HG03558 (cell line): ENCODE measurements around the gene SLC29A3.
"Not testable (repeated sequence)": the region's sequence is repeated elsewhere in the genome, so short reads cannot be mapped to it uniquely, and the experiment has no call there.

Experiments used
- ATAC-seq: cut with Tn5 transposase; IDR thresholded peaks from one replicate; pipeline ENCODE4 v1.9.1; 2021; ENCODE audit warnings: moderate number of reproducible peaks; ENCODE audit not compliant: unreplicated experiment; ENCODE audit errors: extremely low read depth

Gene SLC29A3

DNA sequence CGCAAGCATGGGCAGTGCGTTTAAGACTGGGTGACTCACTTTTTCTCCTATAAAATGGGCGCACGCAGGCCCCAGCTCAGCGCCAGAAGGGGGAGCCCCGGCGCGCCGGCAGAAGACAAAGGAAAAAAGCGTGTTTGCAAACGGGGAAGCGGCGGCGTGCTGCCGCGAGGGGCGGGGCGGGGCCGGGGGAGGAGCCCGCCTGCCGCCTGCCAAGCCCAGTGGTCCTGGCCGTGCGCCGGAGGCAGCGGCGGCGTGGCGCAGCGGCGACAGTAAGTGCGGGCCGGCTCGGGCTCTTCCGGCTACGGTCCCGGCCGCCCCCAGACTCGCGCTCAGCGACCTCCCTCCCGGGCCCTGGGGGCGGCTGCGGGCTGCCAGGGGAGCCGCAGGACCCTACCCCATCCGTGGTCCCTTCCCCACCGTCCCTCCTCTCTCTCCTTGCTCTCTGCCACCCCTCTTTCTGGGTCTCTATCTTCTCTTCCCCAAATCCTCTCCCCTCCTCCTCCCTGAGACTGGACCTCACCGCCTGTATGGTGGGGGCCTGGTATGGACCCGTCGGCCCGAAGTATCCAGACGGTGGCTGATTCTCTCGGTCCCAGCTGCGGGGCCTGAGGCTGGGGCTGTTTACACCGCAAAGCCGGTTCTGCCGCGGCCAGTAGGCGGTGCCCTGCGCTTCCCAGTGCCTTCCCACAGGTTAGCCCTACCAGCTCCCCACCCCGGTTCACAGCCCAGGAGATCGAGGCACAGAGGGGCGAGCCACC lies at the start of gene SLC29A3:
Gene SLC29A3, plus strand, starts transcription at position 218 of the 758 bp plus-strand sequence. Its CDS starts 51 bp downstream, at position 269.
- ATAC-seq: no peak

DNA sequence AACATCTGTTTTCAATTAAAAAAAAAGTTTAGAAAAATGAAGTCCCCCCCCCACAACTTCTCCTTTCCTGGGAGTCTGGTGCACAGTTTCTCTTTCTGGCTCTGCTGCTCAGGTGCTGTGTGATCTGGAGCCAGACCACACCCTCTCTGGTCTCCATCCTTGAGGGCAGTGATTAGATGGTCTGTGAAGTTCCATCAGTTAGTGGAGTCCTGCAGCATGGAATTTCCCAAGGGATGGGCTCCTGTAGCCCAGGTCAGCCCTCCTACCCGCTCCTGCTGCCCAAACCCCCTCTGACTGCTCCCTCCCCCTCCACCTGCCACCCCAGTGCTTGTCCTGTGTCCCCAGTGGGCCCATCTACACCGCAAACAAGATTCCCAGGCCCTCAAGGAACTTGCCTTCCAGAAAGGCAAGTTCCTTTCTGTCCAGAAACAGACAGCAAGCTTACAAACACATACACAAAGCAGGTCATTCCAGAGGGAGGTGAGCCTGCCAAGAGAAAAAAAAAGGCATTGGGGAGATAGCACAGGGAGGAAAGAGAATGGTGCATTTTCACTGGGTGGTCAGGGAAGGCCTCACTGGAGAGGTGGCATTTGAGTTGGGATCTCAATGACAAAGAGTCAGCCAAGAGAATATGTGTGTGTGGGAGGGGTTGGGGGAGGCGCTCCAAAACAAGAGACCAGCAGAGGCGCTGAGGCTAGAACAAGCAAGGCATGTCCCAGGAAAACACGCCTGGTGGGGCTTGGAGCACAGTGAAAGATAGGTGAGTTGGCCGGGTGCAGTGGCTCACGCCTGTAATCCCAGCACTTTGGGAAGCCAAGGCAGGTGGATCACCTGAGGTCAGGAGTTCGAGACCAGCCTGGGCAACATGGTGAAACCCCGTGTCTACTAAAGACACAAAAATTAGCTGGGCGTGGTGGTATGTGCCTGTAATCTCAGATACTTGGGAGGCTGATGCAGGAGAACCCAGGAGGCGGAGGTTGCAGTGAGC lies 49.5 kb upstream of the SLC29A3 start:
- no peak for ATAC-seq

DNA sequence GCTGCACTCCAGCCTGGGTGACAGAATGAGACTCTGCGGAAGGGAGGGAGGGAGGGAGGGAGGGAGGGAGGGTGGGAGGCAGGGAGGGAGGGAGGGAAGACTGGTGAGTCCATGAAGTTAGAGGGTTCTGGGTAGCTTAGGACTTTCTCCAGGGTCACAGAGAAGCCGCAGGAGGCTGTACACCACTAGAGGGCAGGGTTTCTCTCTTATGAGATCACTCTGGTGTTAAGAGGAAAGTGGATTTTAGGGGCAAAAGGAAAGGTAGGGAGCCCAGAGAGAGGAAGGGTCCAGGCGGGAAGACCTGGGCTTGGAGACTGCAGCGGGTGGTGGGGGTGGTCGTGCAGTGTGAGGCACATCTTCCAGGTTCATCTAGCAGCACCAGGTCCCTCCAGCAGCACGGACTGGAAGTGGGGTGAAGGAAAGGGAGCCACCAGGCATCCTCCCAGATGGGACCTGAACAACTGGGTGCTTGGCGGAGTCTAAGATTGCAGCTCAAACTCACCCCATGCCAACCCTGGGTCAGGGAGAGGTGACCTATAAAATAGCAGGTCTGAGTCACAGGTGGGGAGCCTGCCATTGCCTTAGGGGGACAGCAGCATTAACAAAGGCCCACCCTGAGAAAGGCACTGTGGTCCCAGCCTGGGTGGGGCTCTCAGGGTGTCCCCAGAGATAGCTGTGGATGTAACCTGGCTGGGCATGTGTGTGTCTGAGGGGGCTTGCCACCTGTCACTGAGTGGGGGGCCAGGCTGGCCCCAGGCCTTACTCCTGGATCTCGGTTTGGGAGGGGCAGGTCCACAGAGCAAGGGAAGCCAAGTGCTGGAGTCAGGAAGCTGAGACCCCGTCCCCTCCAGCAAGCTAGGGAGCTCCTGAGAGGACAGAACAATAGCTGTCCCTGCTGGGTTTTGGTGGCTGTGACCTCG lies 48.5 kb upstream of the SLC29A3 start:
- no peak for ATAC-seq

DNA sequence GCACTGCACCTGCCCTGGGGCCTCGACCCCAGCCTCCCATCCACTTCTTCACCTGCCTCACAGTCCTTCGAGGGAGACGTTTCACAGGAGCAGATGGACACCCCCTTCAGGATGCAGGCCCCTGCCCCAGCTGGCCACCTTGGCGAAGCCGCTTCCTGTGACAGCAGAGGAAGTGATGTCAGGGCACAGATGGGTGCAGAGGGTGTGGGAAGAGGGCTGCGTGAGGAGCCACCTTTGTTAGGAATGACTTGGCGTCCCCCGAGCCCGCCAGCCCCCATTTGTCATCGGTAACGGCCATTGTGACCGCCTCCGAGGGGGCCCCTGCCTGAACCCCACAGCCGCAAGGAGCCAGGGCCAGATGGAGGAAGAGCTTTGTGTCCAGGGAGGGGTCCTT lies 47.4 kb upstream of the SLC29A3 start:
- ATAC-seq: no peak

DNA sequence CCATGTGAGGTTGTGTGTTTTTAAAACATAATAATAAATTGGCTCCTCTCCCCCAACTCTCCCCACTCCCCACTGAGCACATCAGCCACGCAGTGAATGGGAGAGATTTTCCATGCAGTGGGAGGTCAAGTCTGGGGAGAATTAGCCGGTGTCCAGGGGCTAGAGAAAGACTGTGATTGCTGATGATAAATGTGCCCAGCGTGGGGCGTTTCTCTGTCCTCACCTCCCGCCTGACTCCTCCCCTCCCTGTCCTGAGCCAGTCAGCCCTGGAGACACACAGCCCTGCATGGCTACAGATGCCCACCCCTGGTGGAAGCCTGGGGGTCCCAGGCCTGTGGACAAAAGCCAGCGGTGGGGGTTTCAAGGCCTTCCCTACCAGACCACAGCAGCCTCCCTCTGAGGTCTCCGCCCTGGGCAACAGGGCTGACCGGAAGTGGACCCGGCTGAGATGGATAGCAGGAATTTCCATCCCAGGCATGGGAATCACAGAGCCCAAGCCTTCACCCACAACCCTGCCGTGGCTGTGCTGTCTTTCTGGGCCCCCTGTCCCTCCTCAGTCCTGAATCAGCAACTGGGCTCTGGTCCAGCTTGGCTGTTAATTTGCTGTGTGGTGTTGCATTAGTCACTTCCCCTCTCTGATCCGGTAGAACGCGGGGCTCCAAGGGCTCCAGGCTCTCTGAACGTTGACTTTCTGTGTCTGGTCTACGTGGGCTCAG lies 46.8 kb upstream of the SLC29A3 start:
- no peak for ATAC-seq

DNA sequence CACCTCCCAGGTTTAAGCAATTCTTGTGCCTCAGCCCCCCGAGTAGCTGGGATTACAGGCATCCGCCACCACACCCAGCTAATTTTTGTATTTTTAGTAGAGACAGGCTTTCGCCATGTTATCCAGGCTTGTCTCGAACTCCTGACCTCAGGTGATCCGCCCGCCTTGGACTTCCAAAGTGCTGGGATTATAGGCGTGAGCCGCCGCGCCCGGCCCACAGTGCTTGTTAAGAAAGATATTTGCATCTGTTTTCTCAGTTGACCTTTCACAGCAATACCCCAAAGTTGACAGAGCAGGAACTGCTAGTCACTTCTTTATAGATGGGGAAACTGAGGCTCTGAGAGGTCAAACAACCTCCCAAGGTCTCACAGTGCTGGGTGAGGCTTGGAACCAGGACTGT lies 46.1 kb upstream of the SLC29A3 start:
- ATAC-seq: not testable (repeated sequence)

DNA sequence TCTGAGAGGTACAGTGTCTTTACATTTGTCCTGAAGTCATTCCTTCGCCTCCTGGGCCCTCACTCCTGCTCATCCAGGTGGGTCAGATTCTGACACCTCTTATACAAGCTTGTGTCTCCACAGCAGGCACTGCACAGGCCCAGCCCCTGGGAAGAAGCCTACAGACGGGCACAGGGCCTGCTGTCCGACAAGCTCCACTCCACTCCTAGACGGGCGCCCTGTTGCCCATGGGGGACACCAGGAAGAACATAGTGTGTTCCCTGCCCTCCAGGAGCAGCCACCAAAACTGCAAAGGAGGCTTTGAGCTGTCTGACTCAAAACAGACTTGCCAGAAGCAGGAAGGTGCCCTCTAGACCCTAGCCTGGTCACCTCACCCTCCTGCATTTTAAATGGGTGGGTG lies 45.6 kb upstream of the SLC29A3 start:
- ATAC-seq: no peak

DNA sequence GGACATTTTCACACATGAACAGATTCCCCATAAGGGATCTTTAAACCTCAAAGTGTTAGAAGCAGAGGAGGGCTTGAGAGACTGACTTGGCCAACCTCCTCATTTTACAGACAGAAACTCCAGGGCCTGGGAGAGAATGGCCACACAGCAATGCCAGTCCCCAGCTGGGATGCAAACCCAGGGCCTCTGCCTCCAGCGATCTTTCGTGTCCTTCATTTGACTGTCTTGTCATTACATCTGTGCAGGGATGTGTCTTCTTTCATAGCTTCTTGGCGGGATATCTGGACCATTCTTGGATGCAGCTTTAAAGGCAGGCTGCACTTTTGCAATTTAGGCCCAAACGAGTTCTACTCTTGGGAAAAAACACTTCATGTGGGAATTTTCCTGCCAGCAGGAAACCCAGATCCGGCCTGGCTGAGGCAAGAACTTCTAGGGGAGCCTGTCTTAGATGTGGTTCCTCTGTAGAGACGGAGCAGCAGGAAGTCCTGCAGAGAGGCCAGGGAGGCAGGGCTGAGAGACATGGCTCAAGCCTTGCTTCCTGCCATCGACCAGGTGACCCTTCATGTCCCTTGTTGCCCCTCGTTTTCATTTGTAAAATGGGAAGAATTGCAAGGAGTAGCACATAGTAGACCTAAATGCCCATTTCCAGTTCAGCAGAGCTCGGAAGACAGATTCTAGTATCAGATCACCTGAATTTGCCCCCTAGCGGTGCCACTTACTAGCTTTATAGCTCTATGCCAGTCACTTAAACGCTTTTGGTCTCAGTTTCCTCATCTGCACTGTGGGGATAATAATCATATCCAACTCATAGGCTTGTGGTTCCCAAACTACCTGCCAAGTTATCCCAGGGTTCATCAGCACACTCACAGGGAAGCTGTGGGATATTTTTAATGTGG lies 43.9 kb upstream of the SLC29A3 start:
- ATAC-seq: no peak

DNA sequence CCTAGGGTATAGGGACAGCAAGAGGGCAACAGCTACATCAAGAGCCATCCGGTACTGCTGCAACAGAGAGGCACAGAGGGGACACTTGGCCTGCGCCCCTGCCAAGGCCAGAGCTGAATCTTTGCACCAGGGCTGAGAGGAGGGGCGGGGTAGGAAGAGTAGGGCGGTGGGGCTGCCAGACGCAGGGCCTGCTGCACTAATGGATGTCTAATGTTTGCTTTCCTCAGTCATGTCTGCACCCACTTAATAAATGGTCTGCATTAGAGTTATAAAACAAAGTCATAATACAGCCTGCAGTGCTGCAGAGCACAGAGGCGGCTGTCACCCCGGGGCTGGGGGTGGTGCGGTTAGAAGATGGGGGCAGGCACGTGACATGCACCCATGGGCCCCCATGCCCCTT lies 42.2 kb upstream of the SLC29A3 start:
- ATAC-seq: no peak

DNA sequence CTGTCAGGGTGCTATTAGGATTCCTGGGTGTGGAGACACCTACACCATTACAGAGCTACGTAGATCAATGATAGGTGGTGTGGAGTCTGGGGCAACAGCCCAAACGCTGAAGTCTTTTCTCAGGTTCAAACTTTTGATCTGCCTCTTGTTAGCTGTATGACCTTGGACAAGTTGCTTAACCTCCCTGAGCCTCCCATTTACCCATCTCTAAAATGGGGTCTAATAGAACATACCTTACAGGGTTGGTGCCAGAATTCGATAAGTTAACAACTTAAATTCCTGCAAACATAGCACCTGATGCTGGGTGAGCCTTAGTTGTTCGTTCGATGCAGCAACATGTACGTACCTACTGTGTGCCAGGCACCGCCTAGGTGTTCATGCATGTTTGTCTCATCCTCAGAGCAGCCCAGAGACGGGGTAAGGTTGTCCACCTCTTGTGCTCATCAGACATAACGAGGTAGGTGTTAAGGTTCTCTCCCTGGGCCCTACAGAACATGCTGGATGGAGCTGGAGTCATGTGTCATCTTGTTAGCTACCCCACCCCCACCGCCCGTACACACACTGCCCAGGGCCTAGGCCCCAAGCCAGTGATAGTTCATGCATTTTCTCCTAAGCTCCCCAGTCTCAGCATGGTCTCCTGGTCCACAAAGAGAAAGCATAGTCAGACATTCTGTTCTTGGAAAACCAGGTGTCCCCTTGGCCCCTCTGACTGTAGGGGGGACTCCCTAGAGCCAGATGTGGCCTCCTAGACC lies 41.0 kb upstream of the SLC29A3 start:
- no peak for ATAC-seq

DNA sequence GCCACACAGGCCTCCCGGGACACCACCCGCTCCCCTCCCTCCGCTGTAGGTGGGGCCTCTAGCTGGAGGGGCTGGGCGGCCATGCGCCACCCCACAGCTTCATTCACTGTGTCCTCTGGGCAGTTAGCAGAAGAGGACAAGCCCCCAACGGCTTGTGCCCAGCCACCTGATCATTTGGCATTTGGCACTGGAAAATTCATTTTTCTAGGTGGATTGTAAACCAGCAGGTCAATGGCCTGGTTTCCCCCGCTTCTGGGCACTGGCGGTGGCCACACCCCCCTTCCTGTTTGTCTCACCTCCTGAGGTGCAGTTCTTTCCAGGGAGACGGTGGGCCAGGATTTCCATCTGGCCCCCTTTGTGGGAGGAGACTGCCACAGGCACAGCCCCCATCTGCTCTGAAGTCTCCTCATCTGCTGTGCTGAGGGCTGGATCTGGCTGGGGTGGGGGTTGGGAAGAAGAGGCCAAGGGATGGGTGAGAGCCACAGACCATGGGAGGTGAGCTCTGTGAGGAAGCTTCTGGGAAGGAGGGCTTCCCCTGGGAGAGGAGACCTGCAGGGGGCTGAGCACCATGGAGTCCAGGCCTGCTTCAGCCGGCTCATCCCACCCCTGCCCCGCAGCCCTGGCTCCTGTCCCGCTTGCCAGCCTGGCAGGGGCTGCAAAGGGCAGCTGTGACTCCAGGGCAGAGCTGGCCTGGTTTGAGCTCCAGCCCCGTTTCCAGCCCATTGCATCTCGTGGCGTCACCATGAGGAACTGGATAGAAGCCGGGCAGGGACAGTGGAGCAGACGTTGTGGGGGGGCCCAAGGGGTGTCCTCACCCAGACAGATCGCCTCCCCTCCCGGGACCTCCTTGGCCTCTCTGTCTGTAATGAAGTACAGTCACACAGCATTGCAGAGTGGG lies 40.1 kb upstream of the SLC29A3 start:
- ATAC-seq: no peak

DNA sequence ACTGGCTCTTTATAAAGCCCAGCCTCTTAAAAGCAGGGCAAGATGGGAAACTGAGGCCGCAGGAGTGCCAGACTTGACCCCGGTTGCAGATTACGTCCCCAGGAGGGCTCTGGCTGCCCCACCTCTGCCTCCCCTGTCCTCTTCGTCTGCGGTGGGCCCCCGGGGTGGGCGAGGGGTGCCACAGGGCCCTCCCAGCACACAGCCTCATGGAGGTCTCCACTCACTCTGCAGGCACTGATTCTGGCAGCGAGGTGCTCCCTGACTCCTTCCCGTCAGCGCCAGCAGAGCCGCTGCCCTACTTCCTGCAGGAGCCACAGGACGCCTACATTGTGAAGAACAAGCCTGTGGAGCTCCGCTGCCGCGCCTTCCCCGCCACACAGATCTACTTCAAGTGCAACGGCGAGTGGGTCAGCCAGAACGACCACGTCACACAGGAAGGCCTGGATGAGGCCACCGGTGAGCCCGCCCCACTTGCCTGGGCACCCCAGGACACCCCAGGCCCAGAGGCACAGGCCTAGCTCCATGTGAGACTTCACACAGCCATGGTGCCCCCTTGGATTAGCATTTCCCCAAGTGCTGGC lies 39.4 kb upstream of the SLC29A3 start:
- no peak for ATAC-seq

DNA sequence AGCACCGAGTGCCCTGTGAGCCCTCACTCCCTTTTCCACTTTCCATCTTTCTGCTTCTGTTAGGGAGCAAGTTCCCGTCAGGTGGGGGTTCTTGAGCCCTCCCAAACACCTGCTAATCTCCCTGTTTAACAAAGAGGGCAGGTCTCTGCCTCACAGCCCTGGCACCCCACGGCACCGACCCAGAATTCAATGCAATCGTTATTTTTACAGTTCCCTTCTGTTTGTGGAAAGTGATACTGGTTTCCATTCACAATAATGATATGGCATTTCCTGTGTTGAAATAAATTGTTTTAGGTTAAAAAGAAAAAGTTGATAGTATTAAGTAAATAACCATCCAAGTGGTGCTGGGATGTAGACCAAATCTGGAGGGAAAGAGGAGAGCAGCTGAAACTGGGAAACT lies 38.8 kb upstream of the SLC29A3 start:
- no peak for ATAC-seq

DNA sequence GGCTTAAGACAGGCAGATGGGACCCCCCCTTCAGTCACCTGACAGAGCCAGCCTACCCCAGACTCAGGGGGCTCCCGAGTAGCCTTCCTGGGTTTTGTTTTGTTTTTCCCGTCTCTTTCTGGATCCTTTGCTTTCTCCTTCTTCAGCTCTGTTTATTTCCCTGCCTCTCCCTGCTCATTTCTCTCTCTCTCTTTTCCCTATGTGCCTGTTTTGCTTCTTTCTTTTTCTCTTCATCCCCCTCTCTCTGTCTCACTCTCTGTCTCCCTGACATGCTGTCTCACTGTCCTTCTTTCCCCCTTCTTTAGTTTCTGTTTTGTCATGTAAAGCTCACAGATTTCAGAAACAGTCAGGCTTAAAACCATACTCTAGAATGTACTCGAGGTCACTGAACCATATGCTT lies 38.2 kb upstream of the SLC29A3 start:
- ATAC-seq: no peak

DNA sequence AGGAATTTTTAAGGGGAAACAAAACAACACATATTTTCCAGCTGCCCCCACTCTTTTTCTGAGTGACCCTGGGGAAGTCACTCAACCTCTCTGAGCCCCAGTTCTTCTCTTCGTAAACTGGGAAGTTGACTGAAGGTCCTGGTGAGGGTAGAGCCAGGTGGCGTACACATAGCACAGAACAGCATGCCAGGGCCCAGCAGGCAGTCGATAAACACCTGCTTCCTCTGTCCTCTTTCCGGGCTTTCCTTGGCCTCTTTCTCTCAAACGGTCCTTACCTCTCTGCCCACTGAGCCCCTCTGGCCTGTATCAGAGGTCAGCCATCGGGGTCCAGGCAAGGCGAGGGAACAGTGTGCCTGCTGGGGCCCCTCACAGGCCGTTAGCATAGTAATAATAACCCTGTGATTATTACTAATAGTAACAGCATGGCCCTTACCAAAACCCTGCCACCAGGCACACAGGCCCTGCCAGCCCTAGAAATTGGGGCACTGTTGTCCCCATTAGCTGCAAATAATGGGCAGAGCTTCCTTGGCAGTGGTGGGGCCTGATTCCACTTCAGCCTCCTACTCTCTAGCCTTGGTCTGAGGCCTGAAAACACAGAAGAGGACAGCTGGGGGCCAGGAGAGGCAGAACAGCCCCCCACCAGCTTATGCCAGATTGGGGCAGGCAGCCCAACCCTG lies 37.3 kb upstream of the SLC29A3 start:
- no peak for ATAC-seq

DNA sequence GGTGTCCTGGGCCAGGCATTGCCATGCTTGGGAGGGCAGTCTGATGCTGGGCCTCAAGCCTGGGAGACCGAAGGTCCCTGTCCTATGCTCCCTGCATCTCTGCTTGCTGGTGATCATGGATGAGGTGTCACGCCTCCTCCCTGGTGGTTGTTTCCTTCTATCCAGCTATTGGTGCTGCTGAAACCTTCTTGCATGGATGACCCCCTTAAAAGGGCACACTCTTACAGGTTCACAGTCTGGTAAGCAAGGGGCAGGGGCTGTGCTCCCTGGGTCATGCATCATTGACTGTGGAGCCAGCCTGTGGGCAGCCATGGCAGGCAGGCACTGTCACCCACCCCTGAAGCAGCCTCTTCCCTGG lies 36.8 kb upstream of the SLC29A3 start:
- ATAC-seq: no peak
